Measurements from ENCODE around the gene SOX18.
"Not testable (repeated sequence)": the region's sequence is repeated elsewhere in the genome, so short reads cannot be mapped to it uniquely, and the experiment has no call there.

SOX18 gene

GRCh38 chr20:64049060-64049877, at the start of gene SOX18:
Gene SOX18, minus strand, starts transcription at chr20:64049639. Its CDS starts 123 bp downstream, at chr20:64049516.
- no peak for DNase-seq (ENCODE audit: low read depth, low spot score)

GRCh38 chr20:64098471-64099013, 49.1 kb upstream of the SOX18 start:
- no peak for DNase-seq (ENCODE audit: low read depth, low spot score)

GRCh38 chr20:64096535-64096934, 47.1 kb upstream of the SOX18 start:
- DNase-seq (ENCODE audit: low read depth, low spot score) = no peak

- no peak for DNase-seq (ENCODE audit: low read depth, low spot score)
Observed at GRCh38 chr20:64095927-64096326, 46.5 kb upstream of the SOX18 start.

- no peak for DNase-seq (ENCODE audit: low read depth, low spot score)
Observed at GRCh38 chr20:64095455-64095854, 46.0 kb upstream of the SOX18 start.

- DNase-seq (ENCODE audit: low read depth, low spot score) = no peak
Observed at GRCh38 chr20:64093013-64093503, 43.6 kb upstream of the SOX18 start.

- no peak for DNase-seq (ENCODE audit: low read depth, low spot score)
Observed at GRCh38 chr20:64092258-64093012, 43.0 kb upstream of the SOX18 start.

- no peak for DNase-seq (ENCODE audit: low read depth, low spot score)
Observed at GRCh38 chr20:64091770-64092169, 42.3 kb upstream of the SOX18 start.

- DNase-seq (ENCODE audit: low read depth, low spot score) = no peak
Observed at GRCh38 chr20:64091340-64091739, 41.9 kb upstream of the SOX18 start.

- no peak for DNase-seq (ENCODE audit: low read depth, low spot score)
Observed at GRCh38 chr20:64090165-64090564, 40.7 kb upstream of the SOX18 start.

GRCh38 chr20:64088586-64088985, 39.1 kb upstream of the SOX18 start:
- not testable (repeated sequence) for DNase-seq (ENCODE audit: low read depth, low spot score)

GRCh38 chr20:64087226-64087825, 37.9 kb upstream of the SOX18 start:
- not testable (repeated sequence) for DNase-seq (ENCODE audit: low read depth, low spot score)

- DNase-seq (ENCODE audit: low read depth, low spot score) = no peak
Observed at GRCh38 chr20:64086801-64087200, 37.4 kb upstream of the SOX18 start.

- DNase-seq (ENCODE audit: low read depth, low spot score) = no peak
Observed at GRCh38 chr20:64084685-64085152, 35.3 kb upstream of the SOX18 start.

GRCh38 chr20:64083804-64084684, 34.6 kb upstream of the SOX18 start, which contains the start of gene LKAAEAR1:
Gene LKAAEAR1, minus strand, starts transcription at chr20:64084398. Its CDS starts 179 bp downstream, at chr20:64084219.
- DNase-seq (ENCODE audit: low read depth, low spot score) = no peak

- no peak for DNase-seq (ENCODE audit: low read depth, low spot score)
Observed at GRCh38 chr20:64083378-64083803, 34.0 kb upstream of the SOX18 start.

- DNase-seq (ENCODE audit: low read depth, low spot score) = no peak
Observed at GRCh38 chr20:64082820-64083377, 33.5 kb upstream of the SOX18 start.

GRCh38 chr20:64082126-64082731, 32.8 kb upstream of the SOX18 start:
- DNase-seq (ENCODE audit: low read depth, low spot score) = no peak

- DNase-seq (ENCODE audit: low read depth, low spot score) = no peak
Observed at GRCh38 chr20:64081624-64081964, 32.2 kb upstream of the SOX18 start.

All from activated CD4-positive, CD25-positive, alpha-beta regulatory T cell treated with anti-CD3 and anti-CD28 coated beads, Interleukin-2, amount 50 U/mL, for 16 hours (primary cell).